Ammon's horn (tissue), 1 donor: Measurements from ENCODE around the gene COMTD1.
A peak's percentile ranks its signal among the peaks of the same experiment; 100 is the strongest.
"Not testable (repeated sequence)": the region's sequence is repeated elsewhere in the genome, so short reads cannot be mapped to it uniquely, and the experiment has no call there.

Experiments used
- DNase-seq: peaks from one replicate; pipeline ENCODE4 v3.0.0-alpha.2; 2016; ENCODE audit warnings: low spot score

Gene COMTD1

DNA sequence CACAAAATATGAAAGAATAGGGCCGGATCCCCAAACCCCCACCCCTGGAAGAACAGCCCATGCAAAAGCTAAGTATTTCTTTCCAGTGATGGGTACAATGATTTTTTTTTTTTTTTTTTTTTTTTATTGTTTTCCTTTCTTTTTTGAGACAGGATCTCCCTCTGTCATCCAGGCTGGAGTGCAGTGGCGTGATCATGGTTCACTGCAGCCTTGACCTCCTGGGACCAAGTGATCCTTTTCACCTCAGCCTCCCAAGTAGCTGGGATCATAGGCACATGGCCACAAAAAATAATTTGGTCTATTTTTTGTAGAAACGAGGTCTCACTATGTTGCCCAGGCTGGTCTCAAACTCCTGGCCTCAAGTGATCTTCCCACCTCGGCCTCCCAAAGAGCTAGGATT is 41.1 kb downstream of the COMTD1 start:
- DNase-seq, result not testable (repeated sequence)

DNA sequence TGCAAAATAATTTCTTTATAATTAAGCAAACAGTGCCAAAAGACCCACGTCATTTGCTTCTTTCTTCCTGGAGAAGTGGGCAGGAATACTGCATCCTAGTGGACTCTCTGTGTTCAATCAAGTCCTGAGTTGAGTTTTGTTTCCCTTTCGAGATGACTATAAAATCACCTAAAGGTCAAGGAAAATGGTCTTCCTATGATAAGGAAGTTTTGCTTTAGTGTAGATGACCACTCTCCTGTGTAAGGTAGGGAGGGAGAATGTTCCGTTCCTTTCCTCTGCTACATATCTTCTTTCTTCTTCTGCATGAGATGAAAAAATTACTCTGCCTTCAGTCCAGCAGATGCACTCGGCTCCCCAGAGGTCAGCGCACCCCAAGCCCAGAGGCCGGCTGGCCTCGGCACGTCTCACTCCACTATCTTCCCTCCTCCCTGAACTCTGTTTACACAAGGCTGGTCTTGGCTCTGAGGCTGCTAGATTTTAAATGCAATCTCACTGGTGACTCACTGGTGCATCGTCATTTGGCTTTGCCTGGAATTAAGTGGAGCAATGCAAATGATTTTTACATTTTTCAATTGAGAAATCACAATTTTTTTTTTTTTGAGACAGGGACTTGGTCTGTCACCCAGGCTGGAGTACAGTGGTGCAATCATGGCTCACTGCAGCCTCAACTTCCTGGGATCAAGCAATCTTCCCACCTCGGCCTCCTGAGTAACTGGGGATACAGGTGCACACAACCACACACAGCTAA is 43.8 kb downstream of the COMTD1 start:
- DNase-seq, result peak; percentile 37

GRCh38 chr10:75189266-75190096 is 46.3 kb downstream of the COMTD1 start:
- DNase-seq, result no peak

GRCh38 chr10:75188522-75188921 is 47.2 kb downstream of the COMTD1 start:
- DNase-seq, result not testable (repeated sequence)

- peak; percentile 63 for DNase-seq
Measured at GRCh38 chr10:75187961-75188426, 47.8 kb downstream of the COMTD1 start.

GRCh38 chr10:75186310-75186709 is 49.4 kb downstream of the COMTD1 start:
- DNase-seq, result no peak
